ENCODE results near the gene TFCP2.

TFCP2 gene

DNA sequence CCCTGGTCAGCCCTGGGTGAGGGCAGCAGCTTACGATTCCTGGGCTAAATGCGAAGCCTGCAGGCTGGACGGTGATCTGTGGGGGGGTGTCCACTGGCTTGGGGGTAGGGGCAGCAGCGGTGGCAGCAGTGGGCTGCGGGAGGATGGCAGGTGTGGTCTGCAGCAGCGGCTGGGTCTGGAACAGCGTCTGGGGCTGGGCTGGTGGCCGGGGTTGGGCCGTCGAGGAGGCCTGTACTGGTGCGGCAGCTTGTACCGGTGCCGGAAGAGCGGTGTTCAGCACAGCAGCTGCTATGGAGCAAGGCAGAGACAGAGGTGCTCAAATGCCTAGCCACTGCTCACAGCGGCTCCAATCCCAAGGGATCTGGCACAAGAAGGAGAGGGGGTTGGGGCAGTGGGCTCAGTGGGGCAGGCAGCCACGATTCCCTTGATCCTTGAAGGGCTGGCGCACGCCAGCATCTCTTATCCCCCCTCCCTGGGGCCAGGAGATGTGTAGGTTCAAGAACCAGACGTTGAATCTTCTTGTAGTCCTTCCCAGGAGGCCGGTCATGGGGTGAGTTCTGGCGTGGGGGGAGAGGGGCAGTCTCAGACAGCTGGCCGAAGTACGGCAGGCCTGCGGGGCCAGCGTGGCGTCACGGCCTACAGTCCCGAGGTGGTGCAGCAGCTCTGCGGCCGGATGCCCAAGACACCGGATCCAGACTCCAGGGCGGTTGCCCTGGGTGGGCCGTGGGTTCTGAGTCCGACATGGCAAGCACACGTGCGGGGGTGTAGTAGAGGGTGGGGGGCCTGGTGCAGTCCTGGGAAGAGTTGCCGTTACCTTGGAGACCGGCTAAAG is 25.0 kb upstream of the TFCP2 start:
- no peak for ATAC-seq

DNA sequence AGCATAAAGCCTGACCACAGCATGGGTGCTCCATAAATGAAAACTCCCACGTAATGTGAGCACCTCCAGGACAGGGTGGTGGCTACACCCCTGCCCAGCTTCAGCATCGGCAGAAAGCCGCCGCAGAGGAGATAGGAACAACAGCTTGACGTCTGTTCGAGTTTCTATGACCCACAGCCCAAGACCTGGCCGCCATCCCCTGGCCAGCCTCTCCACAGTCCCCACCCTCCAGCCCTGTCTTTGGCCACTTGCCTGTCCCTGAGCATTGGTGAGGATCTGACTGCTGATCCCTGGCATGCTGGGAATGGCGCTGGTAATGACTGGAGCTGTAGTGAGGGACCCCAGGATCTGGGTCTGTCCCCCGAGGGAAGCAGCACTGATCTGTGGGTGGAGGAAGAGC is 23.6 kb upstream of the TFCP2 start:
- no peak for ATAC-seq

DNA sequence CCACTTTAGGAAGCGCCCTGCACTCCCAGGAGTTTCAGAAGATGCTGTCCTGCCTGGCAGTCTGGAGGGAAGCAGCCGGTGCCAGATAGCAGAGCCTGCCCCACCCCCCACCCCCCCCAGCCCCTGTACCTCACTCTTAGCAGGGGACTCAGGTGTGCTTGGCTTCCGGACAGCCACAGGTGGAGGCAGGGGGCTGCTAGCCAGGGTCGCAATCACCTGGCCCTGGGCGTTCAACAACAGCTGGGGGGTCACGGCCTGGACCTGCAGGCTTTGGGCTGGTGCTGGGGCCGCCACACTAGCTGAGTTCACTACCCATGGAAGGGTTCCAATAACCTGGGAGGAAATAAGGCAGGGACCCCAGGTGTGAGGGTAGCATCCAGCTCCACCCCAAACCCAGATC is 22.9 kb upstream of the TFCP2 start:
- no peak for ATAC-seq

DNA sequence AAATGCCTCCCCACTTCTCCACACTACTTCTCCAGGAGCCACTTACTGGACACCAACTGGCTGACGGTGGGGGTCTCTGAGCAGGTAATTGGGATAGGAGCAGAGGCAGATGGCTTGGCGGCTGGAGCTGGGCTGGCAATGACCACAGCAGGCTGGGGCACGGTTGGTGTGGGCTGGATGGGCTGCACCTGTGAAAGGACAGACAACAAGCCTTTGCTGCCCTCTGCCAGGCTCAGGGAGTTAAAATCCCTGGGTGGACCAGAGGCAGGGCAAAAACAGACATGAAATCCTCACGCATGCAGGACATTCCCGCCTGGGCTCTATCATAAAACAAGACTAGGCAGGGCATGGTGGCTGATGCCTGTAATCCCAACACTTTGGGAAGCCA is 19.3 kb upstream of the TFCP2 start:
- no peak for ATAC-seq

DNA sequence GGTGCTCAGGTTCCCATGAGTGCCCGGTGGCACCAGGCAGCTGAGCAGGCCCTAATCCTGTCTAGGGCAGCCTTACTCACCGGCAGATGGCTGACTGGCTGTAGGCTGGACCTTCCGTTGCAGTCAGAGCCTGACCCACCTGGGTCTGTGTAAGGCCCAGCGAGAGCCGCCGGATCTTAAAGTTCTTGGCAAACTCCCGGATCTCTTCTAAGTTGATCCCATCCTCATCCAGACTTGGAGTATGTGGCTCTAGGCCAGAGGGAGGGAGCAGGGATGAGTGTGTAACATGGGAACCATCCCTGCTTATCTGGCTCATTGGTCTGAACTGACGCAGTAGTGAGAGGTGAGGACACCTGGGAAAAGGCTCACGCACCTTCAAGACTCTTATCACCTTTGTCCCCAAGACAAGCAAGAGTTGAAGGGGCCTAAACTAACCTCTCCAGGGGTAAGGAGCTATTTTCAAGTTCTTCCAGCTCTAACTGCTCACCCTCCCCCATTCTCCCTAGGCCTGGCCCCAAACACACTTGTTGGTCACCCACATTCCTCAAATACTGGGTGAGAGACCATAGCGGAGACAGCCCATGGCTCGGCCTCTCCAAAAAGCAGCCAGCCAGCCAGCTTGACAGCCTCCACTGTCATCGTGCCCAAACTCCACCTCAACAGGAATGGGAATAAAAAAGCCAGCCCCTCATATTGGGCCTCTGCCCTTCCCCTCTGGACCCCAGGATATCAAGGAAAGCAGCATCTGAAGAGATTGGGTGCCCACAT is 18.8 kb upstream of the TFCP2 start:
- ATAC-seq = no peak

DNA sequence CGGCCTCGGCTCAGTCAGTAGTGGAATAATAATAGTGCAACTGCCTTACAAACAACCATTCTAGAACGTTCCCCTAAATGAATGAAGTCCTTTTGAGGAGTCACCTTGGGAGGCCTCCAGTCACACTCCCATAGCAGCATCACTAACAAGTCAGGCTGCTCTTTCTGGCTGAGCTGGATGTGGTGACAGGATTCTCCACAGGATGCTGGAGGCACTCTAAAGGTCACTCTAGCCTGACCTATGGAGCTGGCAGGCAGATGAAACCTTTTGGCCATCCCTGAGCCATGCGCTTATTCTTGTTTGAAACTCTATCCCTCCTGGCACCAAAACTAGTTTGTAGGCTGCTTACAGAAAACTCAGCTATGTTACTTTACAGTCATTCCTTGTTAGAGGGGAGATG is 17.9 kb upstream of the TFCP2 start:
- ATAC-seq = no peak

DNA sequence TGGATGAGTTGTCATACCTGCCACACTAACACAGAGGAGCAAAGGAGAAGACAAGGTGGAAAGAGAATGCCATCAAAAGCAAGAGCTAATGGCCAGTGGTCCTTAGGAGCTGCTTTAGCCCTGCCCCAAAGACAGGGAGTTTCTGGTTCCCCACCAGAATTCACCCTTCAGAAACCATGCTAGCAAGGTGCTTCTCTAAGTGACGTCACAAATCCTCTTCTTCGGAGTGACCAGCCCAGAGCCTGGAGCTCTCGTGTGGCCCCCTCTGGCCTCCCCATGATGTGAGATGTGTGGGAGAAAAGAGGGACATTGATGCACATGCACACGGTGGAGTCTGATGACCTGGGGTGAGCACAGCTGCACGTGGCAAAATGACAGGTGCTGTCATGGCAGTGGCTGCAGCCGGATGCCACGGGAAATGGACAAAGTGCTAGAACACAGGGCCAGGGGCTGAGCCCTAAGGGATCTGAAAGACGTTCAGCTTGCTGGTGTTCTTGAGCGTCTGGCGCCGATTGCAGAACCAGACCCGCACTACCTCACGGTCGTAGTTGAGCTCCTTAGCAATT is 16.9 kb upstream of the TFCP2 start:
- ATAC-seq = no peak

DNA sequence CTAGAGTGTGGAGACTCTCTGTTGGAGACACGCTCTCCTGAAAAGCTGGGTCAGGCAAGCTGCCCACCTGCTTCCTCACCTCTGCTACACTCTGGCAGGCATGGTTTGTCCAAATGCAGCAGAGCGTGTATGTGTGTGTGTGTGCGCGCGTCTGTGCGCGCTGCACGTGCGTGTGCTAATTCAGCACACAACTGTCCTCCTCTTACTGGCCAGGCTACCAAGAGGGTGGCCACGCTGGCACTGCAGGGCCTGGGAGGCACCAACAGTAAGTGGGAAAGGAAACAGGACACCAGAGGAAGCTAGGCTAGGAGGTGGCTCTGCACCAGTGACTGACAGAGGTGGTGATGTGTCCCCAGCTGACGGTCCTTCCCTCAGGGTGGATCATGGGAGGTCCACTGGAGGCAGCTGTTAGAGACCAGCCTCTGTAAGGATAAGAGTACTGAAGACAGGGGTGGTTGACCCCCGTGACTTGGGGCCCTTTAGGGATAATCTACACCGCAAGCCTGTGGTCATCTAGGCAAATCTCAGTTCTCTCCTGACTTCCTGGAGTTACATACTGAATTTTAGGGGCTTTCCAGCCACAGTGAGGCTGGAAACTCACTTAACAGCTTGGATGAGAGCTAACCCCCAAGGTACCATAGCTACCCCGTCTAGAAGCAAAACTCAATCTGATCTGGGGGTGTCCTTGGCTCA is 15.6 kb upstream of the TFCP2 start:
- ATAC-seq = peak; percentile 13 to 20

DNA sequence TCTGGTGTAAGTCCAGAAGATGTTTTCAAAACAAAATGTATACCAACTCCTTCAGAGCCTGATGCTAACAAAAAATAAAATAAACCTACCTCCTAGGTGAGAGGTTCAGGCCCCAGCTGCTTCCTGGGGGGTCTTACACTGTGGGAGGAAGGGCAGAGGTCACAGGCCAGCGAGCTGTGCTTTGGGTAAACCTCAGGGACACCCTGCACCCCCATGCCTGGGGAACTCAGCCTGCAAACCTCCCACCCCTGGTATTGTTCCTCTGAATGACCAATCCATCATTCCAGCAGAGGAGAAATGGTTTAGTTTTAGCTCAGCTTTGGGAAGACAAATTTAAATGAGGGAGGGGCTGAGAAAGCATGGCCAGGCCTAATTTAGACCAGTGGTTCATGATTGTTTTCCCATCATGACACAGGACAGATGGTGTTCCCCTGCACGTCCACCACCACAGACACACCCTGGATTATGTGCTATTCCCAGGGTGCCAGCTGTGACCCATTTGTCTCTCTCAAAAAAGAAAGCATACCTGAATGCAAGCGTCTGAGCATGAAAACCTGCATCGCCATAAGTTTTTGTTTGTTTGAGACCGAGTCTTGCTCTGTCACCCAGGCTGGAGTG is 14.5 kb upstream of the TFCP2 start:
- ATAC-seq = no peak

DNA sequence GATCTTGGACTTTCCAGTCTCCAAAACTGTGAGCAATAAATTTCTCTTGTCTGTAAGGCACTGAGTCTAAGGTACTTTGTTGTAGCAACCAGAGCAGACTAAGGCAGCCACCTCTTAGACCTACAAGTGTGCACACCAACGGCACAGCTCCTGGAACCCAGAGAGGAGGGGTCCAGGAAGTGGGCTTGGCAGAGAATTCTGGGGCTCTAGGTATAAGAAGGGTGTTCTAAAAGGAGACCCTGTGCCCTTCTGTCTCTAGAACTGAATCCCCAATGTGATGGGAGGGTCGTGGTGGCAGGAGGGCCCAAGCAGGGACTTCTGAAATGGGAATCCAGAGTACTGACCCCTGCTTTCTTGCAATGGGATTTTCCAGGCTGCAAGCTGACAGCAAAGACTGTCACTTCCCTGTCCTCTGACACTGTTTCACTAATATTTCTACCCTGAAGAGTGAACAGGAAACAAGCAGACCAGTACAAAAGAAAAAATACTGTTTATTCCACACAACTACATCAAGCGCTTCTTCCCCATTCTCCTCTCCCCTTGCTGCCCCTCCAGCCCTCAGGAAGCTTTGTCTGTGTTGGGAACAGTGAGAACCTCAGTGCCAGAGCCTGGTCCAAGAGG is 13.6 kb upstream of the TFCP2 start:
- ATAC-seq = no peak

DNA sequence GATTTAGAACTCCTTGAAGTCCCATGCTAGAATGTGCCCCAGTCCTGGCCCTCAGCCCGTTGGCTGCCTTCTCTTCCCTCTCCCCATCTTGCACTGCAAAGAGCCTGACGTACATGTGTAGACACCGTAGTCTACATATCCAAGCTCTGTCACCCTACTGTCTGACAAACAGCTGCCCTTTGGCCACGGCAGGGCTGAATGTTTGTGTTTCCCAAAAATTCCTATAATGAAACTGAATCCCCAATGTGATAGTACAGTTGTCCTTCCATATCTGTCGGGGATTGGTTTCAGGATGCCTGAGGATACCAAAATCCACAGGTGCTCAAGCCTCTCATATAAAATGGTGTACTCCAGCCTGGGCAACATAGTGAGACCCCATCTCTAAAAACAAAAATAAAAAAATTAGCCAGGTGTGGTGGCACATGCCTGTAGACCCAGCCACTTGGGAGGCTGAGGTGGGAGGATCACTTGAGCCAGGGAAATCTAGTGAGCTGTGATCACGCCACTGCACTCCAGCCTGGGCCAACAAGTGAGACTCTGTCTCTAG is 12.3 kb upstream of the TFCP2 start:
- no peak for ATAC-seq

DNA sequence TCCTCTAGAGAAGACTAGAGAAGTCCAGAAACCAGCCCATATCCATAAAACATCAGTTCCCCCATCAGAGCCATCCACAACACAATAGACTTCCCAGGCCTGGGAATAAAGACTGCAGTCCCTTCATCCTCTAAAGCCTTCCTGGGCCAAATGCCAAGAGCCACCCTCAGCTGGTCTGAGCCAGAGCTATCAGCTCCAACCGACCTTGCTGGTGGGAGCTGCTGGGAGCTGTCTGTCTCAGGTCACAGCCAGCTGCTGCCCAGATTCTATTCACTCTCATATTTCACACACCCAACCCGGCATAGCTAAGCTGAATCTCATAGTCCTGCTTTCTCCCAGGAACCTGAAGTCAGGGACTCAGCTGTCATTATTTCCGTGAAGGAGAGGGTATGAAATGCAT is 10.9 kb upstream of the TFCP2 start:
- no peak for ATAC-seq

DNA sequence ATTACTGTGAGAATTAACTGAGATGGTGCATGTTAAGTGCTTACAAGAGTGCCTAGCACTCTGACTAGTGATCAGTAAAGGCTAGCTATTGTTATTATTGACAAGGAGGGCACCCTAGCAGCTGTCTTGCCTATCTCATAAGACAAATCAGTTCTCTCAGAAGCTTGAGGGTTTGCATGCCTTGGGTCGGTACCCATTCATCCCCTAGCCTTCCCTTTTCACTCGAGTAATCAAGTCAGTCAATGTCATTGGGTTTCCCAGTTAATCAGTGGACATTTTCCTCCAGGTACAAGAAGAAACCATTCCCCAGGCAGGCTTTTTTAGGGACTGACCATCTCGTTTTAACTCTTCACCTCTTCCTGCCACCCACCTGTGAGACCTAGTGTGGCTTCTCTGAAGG is 10.4 kb upstream of the TFCP2 start:
- ATAC-seq = no peak

DNA sequence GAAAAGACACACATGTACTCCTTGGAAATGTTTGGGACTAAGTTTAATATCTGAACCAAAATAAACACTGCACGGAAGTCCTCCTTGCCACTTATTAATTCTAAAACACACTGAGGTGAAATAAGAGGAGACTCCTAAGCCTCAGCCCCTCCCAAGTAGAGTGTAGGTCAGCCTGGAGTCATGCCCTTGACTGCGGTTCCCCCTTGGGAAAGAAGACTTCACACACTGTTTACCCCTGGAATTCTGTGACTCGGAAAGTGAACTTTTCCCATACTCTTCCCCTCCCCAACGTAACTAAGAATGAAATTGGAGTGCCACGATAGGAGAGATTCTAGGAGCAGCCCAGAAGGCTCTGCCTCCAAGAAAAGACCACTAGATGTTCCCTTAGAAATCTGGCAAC is 8.6 kb upstream of the TFCP2 start:
- no peak for ATAC-seq

DNA sequence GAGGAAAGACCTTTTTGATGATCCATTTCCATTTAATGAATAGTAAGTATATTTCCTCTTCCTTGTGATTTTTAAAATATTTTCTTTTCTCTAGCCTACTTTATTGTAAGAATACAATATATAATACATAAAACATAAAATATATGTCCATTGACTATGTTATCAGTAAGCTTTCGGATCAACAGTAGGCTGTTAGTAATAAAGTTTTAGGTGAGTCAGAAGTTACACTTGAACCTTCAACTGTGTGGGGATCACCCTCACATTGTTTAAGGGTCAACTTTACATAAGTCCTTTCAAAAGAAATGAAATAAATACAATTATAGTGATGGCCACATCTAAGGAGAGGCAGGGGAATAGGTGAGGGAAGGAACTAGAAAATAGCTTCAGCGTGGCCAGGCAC is 5.0 kb upstream of the TFCP2 start:
- no peak for ATAC-seq

DNA sequence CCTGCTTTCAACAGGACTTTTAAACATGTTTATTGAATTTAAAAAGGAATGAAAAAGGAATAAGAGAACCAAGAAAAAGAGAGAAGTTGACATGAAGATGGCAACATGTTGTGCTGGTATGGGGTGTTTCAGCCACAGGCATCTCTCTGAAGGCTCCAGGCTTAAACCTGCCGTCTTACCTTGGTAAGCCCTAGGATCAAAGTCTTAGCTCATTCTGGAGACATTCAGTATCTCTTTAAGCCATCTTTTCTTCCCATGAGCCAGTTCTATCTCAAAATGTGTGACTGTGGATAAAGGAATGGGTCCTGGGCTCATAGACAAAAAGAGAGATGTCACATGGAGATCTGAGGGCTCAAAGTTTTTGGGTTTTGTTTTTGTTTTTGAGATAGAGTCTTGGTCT is 1.6 kb upstream of the TFCP2 start:
- ATAC-seq = no peak

DNA sequence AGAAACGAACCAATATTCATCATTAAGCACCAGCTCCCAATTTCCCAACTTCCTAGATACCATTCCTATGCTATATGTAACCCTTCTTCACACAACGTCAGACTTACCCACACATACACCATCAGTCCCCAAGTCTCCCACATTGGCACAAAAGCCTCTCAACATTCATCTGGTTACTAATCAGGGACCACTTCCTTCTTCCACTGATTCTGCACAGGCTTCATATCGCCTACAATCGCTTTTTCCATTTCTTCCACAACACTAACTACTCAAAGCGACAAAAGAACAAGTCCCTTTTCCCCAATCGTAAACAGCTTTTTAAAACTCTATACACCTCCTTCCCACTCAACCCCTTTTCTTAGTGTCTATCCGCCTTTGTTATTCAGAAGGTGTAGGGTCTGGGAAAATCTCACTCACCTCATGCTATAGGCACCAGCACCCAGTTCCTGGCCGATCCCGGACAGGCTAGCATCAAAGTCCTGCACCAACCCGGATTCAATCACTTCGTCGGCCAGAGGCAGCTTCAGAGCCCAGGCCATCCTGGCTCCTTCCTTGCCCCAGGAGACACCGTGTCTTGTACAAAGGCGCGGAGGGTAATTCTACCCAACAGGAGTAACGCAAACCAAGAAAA is 936 bp downstream of the TFCP2 start:
- no peak for ATAC-seq

DNA sequence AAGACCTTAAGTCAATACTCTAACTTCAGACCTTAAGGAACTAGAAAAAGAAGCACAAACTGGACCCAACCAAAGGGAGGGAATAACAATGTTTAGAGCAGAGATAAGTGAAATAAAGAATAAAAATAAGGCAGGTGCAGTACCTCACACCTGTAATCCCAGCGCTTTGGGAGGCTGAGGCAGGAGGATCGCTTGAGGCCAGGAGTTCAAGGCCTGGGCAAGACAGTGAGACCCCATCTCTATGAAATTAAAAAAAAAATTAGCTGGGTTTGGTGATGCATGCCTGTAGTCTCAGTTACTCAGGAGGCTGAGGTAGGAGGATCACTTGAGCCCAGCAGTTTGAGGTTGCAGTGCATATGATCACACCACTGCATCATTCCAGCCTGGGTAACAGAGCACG is 9.1 kb downstream of the TFCP2 start:
- no peak for ATAC-seq

DNA sequence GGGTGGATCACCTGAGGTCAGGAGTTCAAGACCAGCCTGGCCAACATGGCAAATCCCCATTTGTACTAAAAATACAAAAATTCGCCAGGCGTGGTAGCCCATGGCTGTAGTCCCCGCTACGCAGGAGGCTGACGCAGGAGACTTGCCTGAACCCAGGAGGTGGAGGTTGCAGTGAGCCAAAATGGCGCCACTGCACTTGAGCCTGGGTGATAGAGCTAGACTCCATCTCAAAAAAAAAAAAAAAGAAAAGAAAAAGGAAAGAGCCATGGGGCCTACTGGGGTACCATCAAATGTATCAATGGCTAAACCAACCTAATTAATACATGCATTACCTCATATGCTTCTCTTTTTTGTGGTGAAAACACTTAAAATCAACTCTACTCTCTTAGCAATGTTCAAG is 10.7 kb downstream of the TFCP2 start:
- no peak for ATAC-seq

DNA sequence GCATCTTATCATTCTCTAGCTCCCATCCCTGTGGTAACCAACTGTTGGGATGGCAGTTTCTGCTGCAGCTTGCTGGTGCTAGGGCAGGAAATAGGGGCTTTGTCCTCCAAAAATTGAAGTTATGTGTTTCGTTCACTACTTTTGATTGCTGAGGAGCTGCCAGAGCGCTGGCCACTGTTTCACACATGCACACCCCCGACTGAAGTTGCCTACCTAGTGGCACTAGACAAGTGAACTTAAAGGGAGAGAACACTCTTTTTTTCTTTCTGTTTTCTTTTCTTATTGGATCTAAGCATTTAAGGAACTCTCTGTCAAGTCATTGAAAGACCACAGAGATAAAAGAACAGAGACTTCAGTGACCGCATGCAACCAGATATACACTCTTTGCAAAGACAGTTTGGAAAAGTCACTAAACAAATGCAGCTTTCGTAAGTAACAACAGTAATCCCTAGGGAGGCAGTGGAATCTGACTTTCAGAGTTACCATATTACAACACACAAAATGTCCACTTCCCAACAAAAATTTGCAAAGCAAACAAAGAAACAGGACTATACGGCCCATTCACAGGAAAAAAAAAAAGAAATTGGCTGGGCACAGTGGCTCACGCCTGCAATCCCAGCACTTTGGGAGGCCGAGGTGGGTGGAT is 12.0 kb downstream of the TFCP2 start:
- no peak for ATAC-seq

DNA sequence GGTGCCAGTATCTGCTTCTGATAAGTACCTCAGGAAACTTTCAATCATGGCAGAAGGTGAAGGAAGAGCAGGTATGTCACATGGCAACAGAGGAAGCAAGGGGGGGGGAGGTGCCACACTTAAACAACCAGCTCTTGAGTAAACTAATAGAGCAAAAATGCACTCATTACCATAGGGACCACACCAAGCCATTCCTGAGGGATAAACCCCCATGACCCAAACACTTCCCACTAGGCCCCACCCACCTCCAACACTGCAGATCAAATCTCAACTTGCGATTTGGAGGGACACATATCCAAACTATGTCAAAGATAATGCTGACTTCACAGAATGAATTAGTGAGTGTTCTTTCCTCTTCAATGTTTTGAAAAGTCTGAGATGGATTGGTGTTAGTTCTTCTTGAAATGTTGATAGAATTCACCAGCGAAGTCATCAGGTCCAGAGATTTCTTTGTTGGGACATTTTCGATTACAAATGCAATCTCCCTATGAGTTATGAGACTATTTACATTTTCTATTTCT is 16.6 kb downstream of the TFCP2 start:
- no peak for ATAC-seq

Measured in activated CD4-positive, CD25-positive, alpha-beta regulatory T cell treated with anti-CD3 and anti-CD28 coated beads, Interleukin-2, amount 50 U/mL, for 24 hours (primary cell).